Kidney (tissue), 14 donors: ENCODE measurements around the gene NF1. TPM values are rescaled to one million over a fixed set of nuclear protein-coding genes. Genes with fewer than 3 reads are reported as not detected.
"Not testable (repeated sequence)": the region's sequence is repeated elsewhere in the genome, so short reads cannot be mapped to it uniquely, and the experiment has no call there.

Experiments used
- DNase-seq, 5 donors: peaks; one replicate each; pipeline ENCODE4 v3.0.0-alpha.2; 2013 to 2020
- FAIRE-seq: peaks from 2 replicates; lab custom pipeline; 2012; peaks lifted over from hg19 to GRCh38; lab: Jason Lieb, UNC
- H3K27ac ChIP-seq, 2 donors: one replicate each; pipeline ENCODE4 v1.7.0; 2013; ENCODE audit warnings: low read depth in 2 of 2, low read length in 2 of 2, inconsistent platforms in 1 of 2
- H3K27me3 ChIP-seq: one replicate; pipeline ENCODE4 v1.7.1; 2013; ENCODE audit warnings: low read length, inconsistent platforms; ENCODE audit not compliant: control insufficient read depth, insufficient read depth
- H3K36me3 ChIP-seq, 3 donors: one replicate each; pipeline versions ENCODE4 v1.7.0 to v1.7.1; 2013; ENCODE audit warnings: low read length in 3 of 3, control low read depth in 1 of 3, inconsistent platforms in 1 of 3; ENCODE audit not compliant: insufficient read depth in 3 of 3, control insufficient read depth in 2 of 3
- H3K4me1 ChIP-seq, 3 donors: one replicate each; pipeline versions ENCODE4 v1.7.0 to v1.7.1; 2013; ENCODE audit warnings: low read length in 3 of 3, inconsistent platforms in 1 of 3, low read depth in 1 of 3; ENCODE audit not compliant: control insufficient read depth in 2 of 3, insufficient read depth in 2 of 3
- H3K4me3 ChIP-seq, 3 donors: one replicate each; pipeline versions ENCODE4 v1.7.0 to v1.8.1; 2013; ENCODE audit warnings: low read length in 3 of 3, control low read depth in 1 of 3, inconsistent platforms in 1 of 3
- H3K9ac ChIP-seq, 3 donors: one replicate each; pipeline versions ENCODE4 v1.7.0 to v1.7.1; 2013; ENCODE audit warnings: low read length in 3 of 3, control low read depth in 1 of 3, inconsistent platforms in 1 of 3
- H3K9me3 ChIP-seq, 3 donors: one replicate each; pipeline versions ENCODE4 v1.7.0 to v1.7.1; 2013; ENCODE audit warnings: low read length in 3 of 3, control low read depth in 1 of 3, inconsistent platforms in 1 of 3; ENCODE audit not compliant: control insufficient read depth in 2 of 3, insufficient read depth in 1 of 3
- intact Hi-C: fragments of 100-400 bp; cut with DNase I; formaldehyde crosslinking; loops from one replicate; pipeline ENCODE4 v1.11.1; 2022
- polyA plus RNA-seq: library from polyadenylated mRNA; stranded (reverse); fragments of 350-450 nt; fragmentation: Illumina TruSeq; extraction: RNeasy Lipid Tissue Mini Kit (QIAGEN cat#74804); gene quantifications from one replicate; pipeline ENCODE4 v1.2.3, GENCODE V29; 2014; ENCODE audit warnings: low read depth, low replicate concordance; ENCODE audit not compliant: insufficient read depth
- total RNA-seq: library from RNA; stranded (reverse); fragmentation: NEBNext Ultra II Directional; extraction: Animal tissue kit (Norgen Biotek cat#: 25700); gene quantifications from one replicate; pipeline ENCODE4 v1.2.1, GENCODE V29; 2021
- TF ChIP-seq, protein P1 (sequence below): IDR thresholded peaks from 3 replicates; pipeline ENCODE4 v1.5.1; 2012; ENCODE audit warnings: mild to moderate bottlenecking, moderate library complexity, borderline replicate concordance; ENCODE audit not compliant: insufficient read depth; ENCODE audit errors: extremely low read depth
- donor health status: control.
- donor health status: control.
- donor health status: control.
- donor health status: control.
- donor health status: control.
- donor health status: DM: yes; HTN: yes; CAD: no.
- donor health status: Normal renal cell carcinoma (clear cell type).

Gene NF1
- total and polyA plus RNA-seq, 2 donors from 2014 or later = 7.8 to 61.3 TPM

DNA sequence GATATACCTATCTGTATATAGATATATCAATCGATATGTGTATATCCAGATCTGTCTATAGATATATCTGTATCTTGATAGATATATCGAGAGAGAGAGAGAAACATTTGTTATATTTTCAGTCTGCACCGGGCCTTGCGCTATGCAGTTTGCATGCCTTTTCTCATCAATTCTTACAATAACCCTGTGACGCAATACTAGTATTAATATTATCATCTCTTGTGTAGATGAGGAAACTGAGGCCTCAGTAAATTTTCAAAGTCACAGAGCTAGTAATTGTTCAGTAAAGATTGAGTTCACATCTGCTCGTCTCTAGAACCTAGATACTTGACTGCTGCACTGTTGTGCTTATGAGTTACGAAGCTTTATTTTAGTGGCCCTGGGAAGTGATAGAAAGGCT, 77.6 kb downstream of the NF1 start:
- intact Hi-C loops = no loop called here
- Histone ChIP-seq H3K9ac (no peak overlapping the region), H3K9me3 (no peaks in the 10 kb centered on the region), H3K4me1 (no peaks in the 10 kb centered on the region), H3K4me3 (no peak overlapping the region), H3K27me3 (no peaks in the 10 kb centered on the region), H3K36me3 (no peaks in the 10 kb centered on the region), H3K27ac (no peak overlapping the region)
- TF ChIP-seq, protein P1, sequence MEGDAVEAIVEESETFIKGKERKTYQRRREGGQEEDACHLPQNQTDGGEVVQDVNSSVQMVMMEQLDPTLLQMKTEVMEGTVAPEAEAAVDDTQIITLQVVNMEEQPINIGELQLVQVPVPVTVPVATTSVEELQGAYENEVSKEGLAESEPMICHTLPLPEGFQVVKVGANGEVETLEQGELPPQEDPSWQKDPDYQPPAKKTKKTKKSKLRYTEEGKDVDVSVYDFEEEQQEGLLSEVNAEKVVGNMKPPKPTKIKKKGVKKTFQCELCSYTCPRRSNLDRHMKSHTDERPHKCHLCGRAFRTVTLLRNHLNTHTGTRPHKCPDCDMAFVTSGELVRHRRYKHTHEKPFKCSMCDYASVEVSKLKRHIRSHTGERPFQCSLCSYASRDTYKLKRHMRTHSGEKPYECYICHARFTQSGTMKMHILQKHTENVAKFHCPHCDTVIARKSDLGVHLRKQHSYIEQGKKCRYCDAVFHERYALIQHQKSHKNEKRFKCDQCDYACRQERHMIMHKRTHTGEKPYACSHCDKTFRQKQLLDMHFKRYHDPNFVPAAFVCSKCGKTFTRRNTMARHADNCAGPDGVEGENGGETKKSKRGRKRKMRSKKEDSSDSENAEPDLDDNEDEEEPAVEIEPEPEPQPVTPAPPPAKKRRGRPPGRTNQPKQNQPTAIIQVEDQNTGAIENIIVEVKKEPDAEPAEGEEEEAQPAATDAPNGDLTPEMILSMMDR = no peak
- FAIRE-seq = no peak
- no peak for DNase-seq

DNA sequence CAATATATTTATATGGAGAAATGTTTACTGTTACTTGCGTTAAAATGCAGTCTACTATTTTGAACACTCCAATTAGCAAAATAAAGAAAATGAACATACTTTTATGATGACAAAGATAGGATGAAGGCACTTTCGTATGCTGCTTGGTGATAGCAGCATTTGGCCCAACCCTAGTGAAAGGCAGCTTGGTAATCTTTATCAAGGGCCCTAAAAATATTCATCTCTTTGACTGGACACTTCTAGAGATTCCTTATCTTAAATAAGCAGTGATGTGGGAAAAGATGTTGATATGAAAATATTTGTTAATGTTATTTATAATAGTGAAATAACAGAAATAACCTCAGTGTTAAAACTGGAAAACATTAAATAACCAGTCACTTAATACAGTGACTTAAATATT, 79.4 kb downstream of the NF1 start:
- no peaks in the 10 kb centered on the region for H3K36me3 ChIP-seq
- no peak overlapping the region for H3K9ac ChIP-seq
- H3K4me3 ChIP-seq = no peak overlapping the region
- H3K27ac ChIP-seq = no peak overlapping the region
- H3K27me3 ChIP-seq = no peaks in the 10 kb centered on the region
- no peaks in the 10 kb centered on the region for H3K4me1 ChIP-seq
- H3K9me3 ChIP-seq = no peaks in the 10 kb centered on the region
- intact Hi-C loops = no loop called here
- FAIRE-seq = no peak
- TF ChIP-seq, protein P1 = no peak
- no peak for DNase-seq

- Histone ChIP-seq H3K27ac (no peak overlapping the region), H3K4me1 (no peaks in the 10 kb centered on the region), H3K36me3 (no peaks in the 10 kb centered on the region), H3K27me3 (no peaks in the 10 kb centered on the region), H3K9ac (no peak overlapping the region), H3K9me3 (no peaks in the 10 kb centered on the region), H3K4me3 (no peak overlapping the region)
- TF ChIP-seq, protein P1 = no peak
- no peak for FAIRE-seq
- no peak for DNase-seq
- intact Hi-C loops = no loop called here
Observed at GRCh38 chr17:31175237-31175636, 80.5 kb downstream of the NF1 start.

DNA sequence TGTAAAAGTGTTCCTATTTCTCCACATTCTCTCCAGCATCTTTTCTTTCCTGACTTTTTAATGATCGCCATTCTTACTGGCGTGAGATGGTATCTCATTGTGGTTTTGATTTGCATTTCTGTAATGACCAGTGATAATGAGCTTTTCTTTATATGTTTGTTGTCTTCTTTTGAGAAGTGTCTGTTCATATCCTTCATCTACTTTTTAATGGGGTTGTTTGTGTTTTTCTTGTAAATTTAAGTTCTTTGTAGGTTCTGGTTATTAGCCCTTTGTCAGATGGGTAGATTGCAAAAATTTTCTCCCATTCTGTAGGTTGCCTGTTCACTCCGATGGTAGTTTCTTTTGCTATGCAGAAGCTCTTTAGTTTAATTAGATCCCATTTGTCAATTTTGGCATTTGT, 81.4 kb downstream of the NF1 start:
- H3K9ac ChIP-seq, FAIRE-seq, H3K9me3 ChIP-seq, H3K27ac ChIP-seq, H3K4me1 ChIP-seq, H3K36me3 ChIP-seq, DNase-seq, H3K27me3 ChIP-seq, H3K4me3 ChIP-seq, intact Hi-C loops: not testable (repeated sequence)

- H3K9ac ChIP-seq, H3K27ac ChIP-seq, H3K36me3 ChIP-seq, intact Hi-C loops, H3K4me3 ChIP-seq, FAIRE-seq, H3K4me1 ChIP-seq, H3K27me3 ChIP-seq, DNase-seq, H3K9me3 ChIP-seq: not testable (repeated sequence)
Observed at GRCh38 chr17:31178951-31179350, 84.2 kb downstream of the NF1 start.
